ENCODE results near the gene BCAS3.
A peak's percentile ranks its signal among the peaks of the same experiment; 100 is the strongest.
"Not testable (repeated sequence)": the region's sequence is repeated elsewhere in the genome, so short reads cannot be mapped to it uniquely, and the experiment has no call there.

The BCAS3 gene

GRCh38 chr17:61144617-61145564 is 467.2 kb downstream of the BCAS3 start:
- ATAC-seq, result peak; percentile 89
- no peak; the same call in 1 of the 2 replicates for TF ChIP-seq ESRRG (CRISPR knock-in tag; IDR thresholded peaks at IDR 0.05)
- TF ChIP-seq GLIS3 (CRISPR knock-in tag; IDR thresholded peaks at IDR 0.05), result peak; percentile 84; the same call in 1 of the 2 replicates
- no peak for TF ChIP-seq OSR1 (CRISPR knock-in tag; IDR thresholded peaks at IDR 0.05)
- TF ChIP-seq ZNF70 (CRISPR knock-in tag; IDR thresholded peaks at IDR 0.05), result peak; percentile 72
- TF ChIP-seq TSHZ2 (CRISPR knock-in tag; IDR thresholded peaks at IDR 0.05), result peak; percentile 100
- TF ChIP-seq PATZ1 (CRISPR knock-in tag; IDR thresholded peaks at IDR 0.05; ENCODE audit: borderline replicate concordance), result peak; percentile 97
- peak; percentile 37; the same call in 1 of the 2 replicates for TF ChIP-seq ZNF8 (CRISPR knock-in tag; IDR thresholded peaks at IDR 0.05)
- TF ChIP-seq CREB5 (CRISPR knock-in tag; IDR thresholded peaks at IDR 0.05; ENCODE audit: low read depth), result peak; percentile 63
- TF ChIP-seq TOX (CRISPR knock-in tag; IDR thresholded peaks at IDR 0.05; ENCODE audit: borderline replicate concordance), result peak; percentile 78
- TF ChIP-seq TCF4 (CRISPR knock-in tag; IDR thresholded peaks at IDR 0.05; ENCODE audit: borderline replicate concordance), result peak; percentile 99
- no peak; the same call in 1 of the 2 replicates for TF ChIP-seq POU6F1 (CRISPR knock-in tag; IDR thresholded peaks at IDR 0.05; ENCODE audit: borderline replicate concordance, low read depth)
- 0 out of 2 replicates have a peak, but pooled peaks have one; percentile 35 for TF ChIP-seq ZNF565 (CRISPR knock-in tag; conservative IDR thresholded peaks at IDR 0.05; ENCODE audit: low read depth)
- TF ChIP-seq CSDC2 (CRISPR knock-in tag; IDR thresholded peaks at IDR 0.05), result peak; percentile 79; the same call in 1 of the 2 replicates
- TF ChIP-seq CSRNP3 (CRISPR knock-in tag; IDR thresholded peaks at IDR 0.05), result peak; percentile 94
- TF ChIP-seq PPARA (CRISPR knock-in tag; IDR thresholded peaks at IDR 0.05; ENCODE audit: borderline replicate concordance), result peak; percentile 71; the same call in 1 of the 2 replicates
- no peak for TF ChIP-seq ARNTL (CRISPR knock-in tag; IDR thresholded peaks at IDR 0.05; ENCODE audit: borderline replicate concordance, low read depth)
- TF ChIP-seq RARB (CRISPR knock-in tag; IDR thresholded peaks at IDR 0.05), result peak; percentile 95
- no peak for TF ChIP-seq BACH2 (CRISPR knock-in tag; IDR thresholded peaks at IDR 0.05; ENCODE audit: borderline replicate concordance)
- TF ChIP-seq ZFP3 (CRISPR knock-in tag; IDR thresholded peaks at IDR 0.05), result peak; percentile 80
- peak; percentile 83 for TF ChIP-seq ZC3H10 (CRISPR knock-in tag; IDR thresholded peaks at IDR 0.05)
- TF ChIP-seq ISL1 (CRISPR knock-in tag; IDR thresholded peaks at IDR 0.05), result peak; percentile 96
- peak; percentile 38; the same call in 1 of the 2 replicates for TF ChIP-seq ZFP30 (CRISPR knock-in tag; IDR thresholded peaks at IDR 0.05)
- peak; percentile 90 for TF ChIP-seq SNAI2 (CRISPR knock-in tag; IDR thresholded peaks at IDR 0.05)

GRCh38 chr17:61146833-61147232 is 469.2 kb downstream of the BCAS3 start:
- not testable (repeated sequence) for ATAC-seq
